Astrocyte (in vitro differentiated cells and primary cell): ENCODE data around the gene BICRA. TPM values are rescaled to one million over a fixed set of nuclear protein-coding genes. Genes with fewer than 3 reads are reported as not detected.

Experiments
- DNase-seq: peaks from one replicate; pipeline ENCODE4 v3.0.0-alpha.2; 2010; ENCODE audit warnings: low read depth
- FAIRE-seq: peaks from 2 replicates; lab custom pipeline; 2011; peaks lifted over from hg19 to GRCh38; lab: Jason Lieb, UNC
- H2AFZ ChIP-seq: 2 replicates; pipeline ENCODE4 v1.6.0; 2012; ENCODE audit warnings: low read depth, low read length, inconsistent platforms
- H3K27ac ChIP-seq: 2 replicates; pipeline ENCODE4 v1.5.1; 2011; ENCODE audit warnings: low read depth, low read length, inconsistent platforms
- H3K27me3 ChIP-seq: 2 replicates; pipeline ENCODE4 v1.6.0; 2011; ENCODE audit warnings: low read length, inconsistent platforms; ENCODE audit not compliant: insufficient read depth
- H3K36me3 ChIP-seq: 2 replicates; pipeline ENCODE4 v1.5.1; 2011; ENCODE audit warnings: low read length, inconsistent platforms; ENCODE audit not compliant: insufficient read depth
- H3K4me1 ChIP-seq: 2 replicates; pipeline ENCODE4 v1.5.1; 2011; ENCODE audit warnings: low read length, inconsistent platforms; ENCODE audit not compliant: insufficient read depth
- H3K4me2 ChIP-seq: 2 replicates; pipeline ENCODE4 v1.6.0; 2012; ENCODE audit warnings: low read length, inconsistent platforms
- H3K4me3 ChIP-seq: 2 replicates; pipeline ENCODE4 v1.5.1; 2011; ENCODE audit warnings: low read depth, mild to moderate bottlenecking, low read length, inconsistent platforms; ENCODE audit not compliant: insufficient read depth
- H3K79me2 ChIP-seq: 2 replicates; pipeline ENCODE4 v1.6.0; 2012; ENCODE audit warnings: mild to moderate bottlenecking, low read length, inconsistent platforms; ENCODE audit not compliant: insufficient read depth
- H3K9ac ChIP-seq: 2 replicates; pipeline ENCODE4 v1.6.0; 2012; ENCODE audit warnings: mild to moderate bottlenecking, low read length, inconsistent platforms
- H3K9me3 ChIP-seq: 2 replicates; pipeline ENCODE4 v1.5.1; 2012; ENCODE audit warnings: low read depth, mild to moderate bottlenecking, low read length, inconsistent platforms; ENCODE audit not compliant: insufficient read depth
- H4K20me1 ChIP-seq: 2 replicates; pipeline ENCODE4 v1.6.0; 2012; ENCODE audit warnings: low read length, inconsistent platforms; ENCODE audit not compliant: insufficient read depth
- H3K27ac Mint-ChIP-seq: one replicate; pipeline ENCODE4 v1.8.0; 2021; ENCODE audit warnings: mild to moderate bottlenecking, mixed read lengths; ENCODE audit not compliant: unreplicated experiment
- H3K27me3 Mint-ChIP-seq: one replicate; pipeline ENCODE4 v1.8.0; 2021; ENCODE audit warnings: low read depth, mixed read lengths; ENCODE audit not compliant: unreplicated experiment
- H3K36me3 Mint-ChIP-seq: one replicate; pipeline ENCODE4 v1.8.0; 2021; ENCODE audit warnings: low read depth, mixed read lengths; ENCODE audit not compliant: unreplicated experiment
- H3K4me1 Mint-ChIP-seq: one replicate; pipeline ENCODE4 v1.8.0; 2021; ENCODE audit warnings: low read depth, mixed read lengths; ENCODE audit not compliant: unreplicated experiment
- H3K4me3 Mint-ChIP-seq: one replicate; pipeline ENCODE4 v1.8.0; 2021; ENCODE audit warnings: mild to moderate bottlenecking, moderate library complexity, mixed read lengths; ENCODE audit not compliant: unreplicated experiment
- H3K9me3 Mint-ChIP-seq: one replicate; pipeline ENCODE4 v1.8.0; 2021; ENCODE audit warnings: mild to moderate bottlenecking, mixed read lengths; ENCODE audit not compliant: unreplicated experiment
- EZH2 ChIP-seq: IDR thresholded peaks from 2 replicates; pipeline ENCODE4 v1.6.1; 2012; ENCODE audit warnings: mild to moderate bottlenecking, low read length, inconsistent platforms; ENCODE audit not compliant: insufficient read depth
- total RNA-seq: library from RNA; stranded (reverse); gene quantifications from 2 replicates; pipeline ENCODE4 v1.2.1, GENCODE V29; 2021
- TF ChIP-seq, protein P1 (sequence below): IDR thresholded peaks from 2 replicates; pipeline ENCODE4 v1.5.1; 2011; ENCODE audit warnings: low read depth, mild to moderate bottlenecking, inconsistent platforms, low read length, moderate library complexity; ENCODE audit not compliant: insufficient read depth

The BICRA gene
- total RNA-seq, 1 donor from 2014 or later, result 20.7 TPM

DNA sequence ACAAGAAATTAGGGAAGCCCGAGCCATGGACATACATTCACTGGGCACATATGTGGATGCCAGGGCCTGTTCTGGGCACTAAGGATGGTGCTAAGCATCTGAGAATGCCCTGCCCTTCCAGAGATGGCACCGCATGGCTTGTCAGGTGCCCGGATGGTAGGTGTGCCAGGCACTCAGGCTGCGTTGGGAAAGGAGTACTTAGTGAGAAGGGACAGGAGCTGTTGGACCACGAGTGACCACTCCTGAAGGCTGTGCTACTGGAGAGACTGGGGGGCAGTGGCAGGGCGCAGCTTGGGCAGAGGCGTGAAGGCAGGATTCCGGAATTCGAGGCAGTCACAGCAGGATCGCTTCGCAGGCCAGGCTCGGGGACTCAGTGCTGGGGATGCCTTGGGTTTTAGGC is 66.3 kb downstream of the BICRA start:
- H2AFZ ChIP-seq, result no peak overlapping the region
- peaks cover 41% of the 10 kb centered on the region for H4K20me1 ChIP-seq
- no peak for DNase-seq
- no peaks in the 10 kb centered on the region for H3K9me3 ChIP-seq
- H3K4me1 ChIP-seq, result no peaks in the 10 kb centered on the region
- H3K4me1 Mint-ChIP-seq, result peaks cover 1% of the 10 kb centered on the region
- no peak overlapping the region for H3K4me2 ChIP-seq
- H3K9me3 Mint-ChIP-seq, result no peaks in the 10 kb centered on the region
- H3K27ac Mint-ChIP-seq, result no peak overlapping the region
- peaks cover 11% of the 10 kb centered on the region for H3K36me3 ChIP-seq
- no peak for FAIRE-seq
- H3K4me3 Mint-ChIP-seq, result no peak overlapping the region
- H3K27me3 ChIP-seq, result no peaks in the 10 kb centered on the region
- TF ChIP-seq, protein P1, sequence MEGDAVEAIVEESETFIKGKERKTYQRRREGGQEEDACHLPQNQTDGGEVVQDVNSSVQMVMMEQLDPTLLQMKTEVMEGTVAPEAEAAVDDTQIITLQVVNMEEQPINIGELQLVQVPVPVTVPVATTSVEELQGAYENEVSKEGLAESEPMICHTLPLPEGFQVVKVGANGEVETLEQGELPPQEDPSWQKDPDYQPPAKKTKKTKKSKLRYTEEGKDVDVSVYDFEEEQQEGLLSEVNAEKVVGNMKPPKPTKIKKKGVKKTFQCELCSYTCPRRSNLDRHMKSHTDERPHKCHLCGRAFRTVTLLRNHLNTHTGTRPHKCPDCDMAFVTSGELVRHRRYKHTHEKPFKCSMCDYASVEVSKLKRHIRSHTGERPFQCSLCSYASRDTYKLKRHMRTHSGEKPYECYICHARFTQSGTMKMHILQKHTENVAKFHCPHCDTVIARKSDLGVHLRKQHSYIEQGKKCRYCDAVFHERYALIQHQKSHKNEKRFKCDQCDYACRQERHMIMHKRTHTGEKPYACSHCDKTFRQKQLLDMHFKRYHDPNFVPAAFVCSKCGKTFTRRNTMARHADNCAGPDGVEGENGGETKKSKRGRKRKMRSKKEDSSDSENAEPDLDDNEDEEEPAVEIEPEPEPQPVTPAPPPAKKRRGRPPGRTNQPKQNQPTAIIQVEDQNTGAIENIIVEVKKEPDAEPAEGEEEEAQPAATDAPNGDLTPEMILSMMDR, result no peak
- TF ChIP-seq EZH2, result no peak
- H3K9ac ChIP-seq, result no peak overlapping the region
- H3K27ac ChIP-seq, result no peak overlapping the region
- peaks cover 13% of the 10 kb centered on the region for H3K79me2 ChIP-seq
- H3K36me3 Mint-ChIP-seq, result peaks cover 28% of the 10 kb centered on the region
- H3K4me3 ChIP-seq, result no peak overlapping the region
- H3K27me3 Mint-ChIP-seq, result no peaks in the 10 kb centered on the region

DNA sequence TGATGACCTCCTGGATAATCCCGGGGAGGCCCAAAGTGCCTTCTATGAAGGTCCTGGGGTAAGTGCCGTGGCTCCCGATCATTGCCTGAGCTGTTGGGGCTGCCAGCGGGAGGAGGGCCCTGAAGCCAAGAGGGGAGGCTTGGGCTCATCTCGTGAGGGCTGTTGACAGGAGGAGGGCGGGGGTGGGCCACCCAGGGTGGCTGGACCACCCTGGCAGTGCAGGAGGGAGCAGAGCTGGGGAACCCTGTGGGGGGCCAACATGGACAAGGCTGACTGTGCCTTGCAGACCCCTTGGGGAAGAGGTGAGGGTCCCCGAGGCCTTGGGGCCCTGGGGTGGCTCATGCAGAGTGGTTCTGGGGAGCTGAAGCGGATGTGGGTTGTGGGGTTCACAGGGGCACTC is 66.9 kb downstream of the BICRA start:
- no peaks in the 10 kb centered on the region for H3K9me3 Mint-ChIP-seq
- H3K4me3 Mint-ChIP-seq, result no peak overlapping the region
- H3K9me3 ChIP-seq, result no peaks in the 10 kb centered on the region
- H3K4me2 ChIP-seq, result no peak overlapping the region
- DNase-seq, result no peak
- no peak overlapping the region for H2AFZ ChIP-seq
- H3K79me2 ChIP-seq, result peaks cover 7% of the 10 kb centered on the region
- H4K20me1 ChIP-seq, result peaks cover 35% of the 10 kb centered on the region
- no peaks in the 10 kb centered on the region for H3K27me3 ChIP-seq
- H3K4me1 Mint-ChIP-seq, result peaks cover 1% of the 10 kb centered on the region
- TF ChIP-seq EZH2, result no peak
- no peak overlapping the region for H3K27ac ChIP-seq
- peaks cover 11% of the 10 kb centered on the region for H3K36me3 ChIP-seq
- no peaks in the 10 kb centered on the region for H3K27me3 Mint-ChIP-seq
- no peak overlapping the region for H3K27ac Mint-ChIP-seq
- H3K36me3 Mint-ChIP-seq, result peaks cover 25% of the 10 kb centered on the region
- no peak overlapping the region for H3K9ac ChIP-seq
- no peaks in the 10 kb centered on the region for H3K4me1 ChIP-seq
- H3K4me3 ChIP-seq, result no peak overlapping the region
- no peak for FAIRE-seq

DNA sequence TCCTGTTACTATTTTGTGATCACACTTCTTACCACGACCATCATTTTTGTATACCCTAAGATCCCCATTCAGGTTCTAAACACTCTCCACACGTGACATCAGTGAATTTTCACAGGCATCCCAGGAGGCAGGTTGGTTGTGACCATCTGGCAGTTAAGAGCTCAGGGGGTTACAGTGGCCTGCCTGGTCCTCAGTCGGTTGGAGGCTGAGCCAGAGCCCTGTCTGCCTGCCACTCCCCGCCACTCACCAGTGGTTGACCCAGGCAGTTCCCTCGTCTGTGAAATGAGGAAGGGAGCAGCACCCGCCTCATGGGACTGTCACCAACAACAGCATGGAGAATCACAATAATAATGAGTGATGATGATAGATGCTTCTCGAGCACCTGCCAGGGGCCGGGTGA is 67.9 kb downstream of the BICRA start:
- peaks cover 11% of the 10 kb centered on the region for H3K36me3 ChIP-seq
- no peak for FAIRE-seq
- no peak overlapping the region for H3K4me3 Mint-ChIP-seq

More for the DNA sequence above, 67.9 kb downstream of the BICRA start:
- TF ChIP-seq, protein P1, result no peak
- TF ChIP-seq EZH2, result no peak
- no peak for DNase-seq
- Histone ChIP-seq H3K9ac (no peak overlapping the region), H3K4me1 (no peaks in the 10 kb centered on the region), H3K4me2 (no peak overlapping the region), H4K20me1 (peaks cover 30% of the 10 kb centered on the region), H2AFZ (no peak overlapping the region), H3K79me2 (no peaks in the 10 kb centered on the region), H3K4me3 (no peak overlapping the region), H3K27me3 (no peaks in the 10 kb centered on the region), H3K27ac (no peak overlapping the region), H3K9me3 (no peaks in the 10 kb centered on the region)
- Mint-ChIP-seq H3K9me3 (no peaks in the 10 kb centered on the region), H3K27ac (no peak overlapping the region), H3K27me3 (no peaks in the 10 kb centered on the region), H3K4me1 (peaks cover 1% of the 10 kb centered on the region), H3K36me3 (peaks cover 30% of the 10 kb centered on the region)
